Suprapubic skin (tissue), 4 donors: ENCODE results near the gene SIGLEC9.

Experiments used
- EP300 ChIP-seq: sonication (generic); formaldehyde crosslinking; IDR thresholded peaks from one replicate; pipeline ENCODE4 v1.6.1; 2017; ENCODE audit warnings: antibody characterized with exemption
- POLR2A ChIP-seq, 2 donors: fragments of 450-650 bp; IDR thresholded peaks; one replicate each; pipeline ENCODE4 v1.6.1; 2017; ENCODE audit warnings: antibody characterized with exemption in 2 of 2, mild to moderate bottlenecking in 2 of 2, moderate library complexity in 2 of 2
- POLR2AphosphoS5 ChIP-seq, 3 donors: sonication (generic); formaldehyde crosslinking; IDR thresholded peaks; one replicate each; pipeline ENCODE4 v1.6.1; 2017; ENCODE audit warnings: antibody characterized with exemption in 3 of 3
- TF ChIP-seq, protein P1 (sequence below), 2 donors: fragments of 200-600 bp in 1 of 2; fragments of 450-650 bp in 1 of 2; sonication (generic) in 1 of 2; IDR thresholded peaks; one replicate each; pipeline ENCODE4 v1.5.1; 2016 to 2019; ENCODE audit warnings: antibody characterized with exemption in 2 of 2, mild to moderate bottlenecking in 1 of 2, moderate library complexity in 1 of 2

GRCh38 chr19:51128227-51128626, 3.5 kb downstream of the SIGLEC9 start:
- TF ChIP-seq POLR2A (IDR thresholded peaks at IDR 0.05) (no peak), POLR2AphosphoS5 (IDR thresholded peaks at IDR 0.05) (no peak), EP300 (no peak)
- TF ChIP-seq, protein P1, sequence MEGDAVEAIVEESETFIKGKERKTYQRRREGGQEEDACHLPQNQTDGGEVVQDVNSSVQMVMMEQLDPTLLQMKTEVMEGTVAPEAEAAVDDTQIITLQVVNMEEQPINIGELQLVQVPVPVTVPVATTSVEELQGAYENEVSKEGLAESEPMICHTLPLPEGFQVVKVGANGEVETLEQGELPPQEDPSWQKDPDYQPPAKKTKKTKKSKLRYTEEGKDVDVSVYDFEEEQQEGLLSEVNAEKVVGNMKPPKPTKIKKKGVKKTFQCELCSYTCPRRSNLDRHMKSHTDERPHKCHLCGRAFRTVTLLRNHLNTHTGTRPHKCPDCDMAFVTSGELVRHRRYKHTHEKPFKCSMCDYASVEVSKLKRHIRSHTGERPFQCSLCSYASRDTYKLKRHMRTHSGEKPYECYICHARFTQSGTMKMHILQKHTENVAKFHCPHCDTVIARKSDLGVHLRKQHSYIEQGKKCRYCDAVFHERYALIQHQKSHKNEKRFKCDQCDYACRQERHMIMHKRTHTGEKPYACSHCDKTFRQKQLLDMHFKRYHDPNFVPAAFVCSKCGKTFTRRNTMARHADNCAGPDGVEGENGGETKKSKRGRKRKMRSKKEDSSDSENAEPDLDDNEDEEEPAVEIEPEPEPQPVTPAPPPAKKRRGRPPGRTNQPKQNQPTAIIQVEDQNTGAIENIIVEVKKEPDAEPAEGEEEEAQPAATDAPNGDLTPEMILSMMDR (IDR thresholded peaks at IDR 0.05) = no peak
